Left lung (tissue), 10 donors: Measurements from ENCODE around the gene EIF2S2. TPM values are rescaled to one million over a fixed set of nuclear protein-coding genes. Genes with fewer than 3 reads are reported as not detected.
A peak's percentile ranks its signal among the peaks of the same experiment; 100 is the strongest.

Experiments
- ATAC-seq: fragments of 200-7000 bp; cut with Tn5 transposase; one replicate; pipeline ENCODE4 v1.9.1; 2020; ENCODE audit warnings: moderate library complexity
- DNase-seq, 4 donors: peaks; one replicate each; pipeline ENCODE4 v3.0.0-alpha.2; 2013 to 2020
- H3K27ac ChIP-seq, 2 donors: fragments of 200-600 bp; sonication (generic) in 1 of 2; one replicate each; pipeline versions ENCODE4 v1.5.0 to v1.8.0; 2020 to 2021
- H3K27me3 ChIP-seq, 2 donors: fragments of 200-600 bp; sonication (generic) in 1 of 2; one replicate each; pipeline versions ENCODE4 v1.5.0 to v1.8.0; 2020 to 2021
- H3K36me3 ChIP-seq, 2 donors: fragments of 200-600 bp; sonication (generic) in 1 of 2; one replicate each; pipeline versions ENCODE4 v1.5.0 to v1.8.0; 2020 to 2021
- H3K4me1 ChIP-seq, 2 donors: fragments of 200-600 bp; one replicate each; pipeline ENCODE4 v1.8.0; 2021
- H3K4me3 ChIP-seq, 2 donors: fragments of 200-600 bp; sonication (generic) in 1 of 2; one replicate each; pipeline versions ENCODE4 v1.5.0 to v1.8.0; 2020 to 2021; ENCODE audit warnings: mild to moderate bottlenecking in 1 of 2
- H3K9me3 ChIP-seq, 2 donors: fragments of 200-600 bp; sonication (generic) in 1 of 2; one replicate each; pipeline versions ENCODE4 v1.5.0 to v1.8.0; 2020 to 2021
- intact Hi-C, 2 donors: fragments of 100-400 bp; cut with DNase I; formaldehyde crosslinking; loops; one replicate each; pipeline versions ENCODE4 v1.11.2 to v1.14.2; 2022
- polyA plus RNA-seq, 6 donors: library from polyadenylated mRNA; unstranded; fragments of 120-200 nt; gene quantifications; one replicate each; pipeline ENCODE4 v1.2.1, GENCODE V29; 2013; ENCODE audit not compliant: insufficient read length in 6 of 6
- total RNA-seq, 2 donors: library from RNA; stranded (reverse); fragmentation: NEBNext Ultra II Directional; extraction: Animal tissue kit (Norgen Biotek cat#: 25700); gene quantifications; one replicate each; pipeline ENCODE4 v1.2.1, GENCODE V29; 2021
- TF ChIP-seq, protein P1 (sequence below), 2 donors: fragments of 200-600 bp; sonication (generic) in 1 of 2; IDR thresholded peaks; one replicate each; pipeline versions ENCODE4 v1.5.0 to v1.8.0; 2021; ENCODE audit warnings: antibody characterized with exemption in 2 of 2
- donor health status: DM: no; HTN: yes; CAD: no.
- donor health status: DM: no; HTN: no; CAD: no.

EIF2S2 gene
- total and polyA plus RNA-seq, 8 donors, result 41.7 to 61.6 (median 45.9) TPM

DNA sequence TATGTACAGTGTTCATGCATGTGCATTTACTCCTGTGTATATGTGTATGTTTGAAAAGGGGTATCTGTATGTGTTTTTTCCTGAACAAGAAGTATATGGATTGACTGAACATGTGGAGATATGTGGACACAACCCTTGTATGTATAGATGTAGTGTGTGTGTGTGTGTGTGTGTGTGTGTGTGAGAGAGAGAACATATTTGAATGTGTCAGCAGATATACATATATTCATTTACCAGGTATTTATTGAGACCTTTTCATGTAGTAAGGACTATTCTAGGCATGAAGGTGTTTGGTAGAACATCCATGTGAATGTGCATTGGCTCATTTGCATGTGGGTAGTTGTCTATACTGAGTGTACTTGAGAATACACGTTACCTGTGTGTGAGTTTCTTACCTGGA, 39.3 kb downstream of the EIF2S2 start:
- Histone ChIP-seq H3K4me1 (peaks cover 0 to 14% of the 10 kb centered on the region in 2 donors), H3K27ac (no peak overlapping the region), H3K27me3 (no peaks in the 10 kb centered on the region), H3K4me3 (no peak overlapping the region), H3K9me3 (no peaks in the 10 kb centered on the region), H3K36me3 (peaks cover 0 to 60% of the 10 kb centered on the region in 2 donors)
- ATAC-seq (no peak), DNase-seq (no peak)
- TF ChIP-seq, protein P1, sequence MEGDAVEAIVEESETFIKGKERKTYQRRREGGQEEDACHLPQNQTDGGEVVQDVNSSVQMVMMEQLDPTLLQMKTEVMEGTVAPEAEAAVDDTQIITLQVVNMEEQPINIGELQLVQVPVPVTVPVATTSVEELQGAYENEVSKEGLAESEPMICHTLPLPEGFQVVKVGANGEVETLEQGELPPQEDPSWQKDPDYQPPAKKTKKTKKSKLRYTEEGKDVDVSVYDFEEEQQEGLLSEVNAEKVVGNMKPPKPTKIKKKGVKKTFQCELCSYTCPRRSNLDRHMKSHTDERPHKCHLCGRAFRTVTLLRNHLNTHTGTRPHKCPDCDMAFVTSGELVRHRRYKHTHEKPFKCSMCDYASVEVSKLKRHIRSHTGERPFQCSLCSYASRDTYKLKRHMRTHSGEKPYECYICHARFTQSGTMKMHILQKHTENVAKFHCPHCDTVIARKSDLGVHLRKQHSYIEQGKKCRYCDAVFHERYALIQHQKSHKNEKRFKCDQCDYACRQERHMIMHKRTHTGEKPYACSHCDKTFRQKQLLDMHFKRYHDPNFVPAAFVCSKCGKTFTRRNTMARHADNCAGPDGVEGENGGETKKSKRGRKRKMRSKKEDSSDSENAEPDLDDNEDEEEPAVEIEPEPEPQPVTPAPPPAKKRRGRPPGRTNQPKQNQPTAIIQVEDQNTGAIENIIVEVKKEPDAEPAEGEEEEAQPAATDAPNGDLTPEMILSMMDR (IDR thresholded peaks at IDR 0.05), result no peak
- intact Hi-C loops, result no loop called here

DNA sequence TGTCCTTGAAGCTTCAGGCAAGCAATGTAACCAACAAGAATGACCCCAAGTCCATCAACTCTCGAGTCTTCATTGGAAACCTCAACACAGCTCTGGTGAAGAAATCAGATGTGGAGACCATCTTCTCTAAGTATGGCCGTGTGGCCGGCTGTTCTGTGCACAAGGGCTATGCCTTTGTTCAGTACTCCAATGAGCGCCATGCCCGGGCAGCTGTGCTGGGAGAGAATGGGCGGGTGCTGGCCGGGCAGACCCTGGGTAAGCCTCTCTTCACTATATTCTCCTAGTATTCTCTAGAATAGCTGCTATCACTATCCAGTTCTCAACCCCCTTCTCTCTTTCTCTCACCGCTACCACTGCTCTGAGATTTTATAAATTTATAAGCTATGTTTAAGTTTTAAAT, 40.0 kb downstream of the EIF2S2 start:
- intact Hi-C loops, result no loop called here

DNA sequence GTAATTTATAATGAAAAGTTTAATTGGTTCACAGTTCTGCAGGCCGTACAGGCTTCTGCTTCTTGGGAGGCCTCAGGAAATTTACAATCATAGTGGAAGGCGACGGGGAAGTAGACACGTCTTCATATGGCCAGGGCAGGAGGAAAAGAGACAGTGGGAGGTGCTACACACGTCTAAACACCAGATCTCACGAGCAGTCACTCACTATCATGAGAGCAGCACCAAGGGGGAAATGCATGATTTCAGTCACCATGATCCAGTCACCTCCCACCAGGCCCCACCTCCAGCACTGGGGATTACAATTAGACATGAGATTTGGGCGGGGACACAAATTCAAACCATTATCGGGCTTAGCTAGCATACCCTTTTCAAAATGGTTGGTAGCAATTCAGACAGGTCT, 41.2 kb downstream of the EIF2S2 start:
- Histone ChIP-seq H3K36me3 (peaks cover 0 to 41% of the 10 kb centered on the region in 2 donors), H3K4me1 (peaks cover 0 to 19% of the 10 kb centered on the region in 2 donors), H3K27ac (no peak overlapping the region), H3K4me3 (no peak overlapping the region), H3K9me3 (no peaks in the 10 kb centered on the region), H3K27me3 (no peaks in the 10 kb centered on the region)
- TF ChIP-seq, protein P1 (IDR thresholded peaks at IDR 0.05), result no peak
- intact Hi-C loops, result no loop called here
- ATAC-seq (no peak), DNase-seq (no peak)

More for the DNA sequence above, 40.0 kb downstream of the EIF2S2 start:
- peaks cover 0 to 53% of the 10 kb centered on the region in 2 donors for H3K36me3 ChIP-seq
- DNase-seq (no peak), ATAC-seq (no peak)
- no peak overlapping the region for H3K27ac ChIP-seq
- peaks cover 0 to 14% of the 10 kb centered on the region in 2 donors for H3K4me1 ChIP-seq
- no peak overlapping the region for H3K4me3 ChIP-seq
- TF ChIP-seq, protein P1 (IDR thresholded peaks at IDR 0.05), result no peak
- no peaks in the 10 kb centered on the region for H3K9me3 ChIP-seq
- H3K27me3 ChIP-seq, result no peaks in the 10 kb centered on the region

DNA sequence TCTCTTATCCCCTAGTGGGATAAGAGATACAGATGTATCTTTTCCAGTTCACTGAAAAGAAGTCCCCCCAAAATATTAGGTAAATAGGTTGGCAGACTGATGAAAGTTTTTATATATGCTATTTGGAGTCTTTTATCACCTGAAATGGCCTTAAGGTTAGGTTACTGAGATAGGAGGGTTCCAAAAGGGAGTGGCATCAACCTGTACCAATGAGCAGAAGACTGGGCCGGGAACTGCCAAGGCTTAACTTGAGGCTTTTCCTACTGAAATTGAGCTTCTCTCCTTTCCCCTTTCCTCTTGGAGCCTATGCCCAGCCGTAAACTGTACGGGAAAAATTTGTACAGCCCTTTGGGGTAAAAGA, 42.0 kb downstream of the EIF2S2 start:
- H3K27me3 ChIP-seq, result no peaks in the 10 kb centered on the region

DNA sequence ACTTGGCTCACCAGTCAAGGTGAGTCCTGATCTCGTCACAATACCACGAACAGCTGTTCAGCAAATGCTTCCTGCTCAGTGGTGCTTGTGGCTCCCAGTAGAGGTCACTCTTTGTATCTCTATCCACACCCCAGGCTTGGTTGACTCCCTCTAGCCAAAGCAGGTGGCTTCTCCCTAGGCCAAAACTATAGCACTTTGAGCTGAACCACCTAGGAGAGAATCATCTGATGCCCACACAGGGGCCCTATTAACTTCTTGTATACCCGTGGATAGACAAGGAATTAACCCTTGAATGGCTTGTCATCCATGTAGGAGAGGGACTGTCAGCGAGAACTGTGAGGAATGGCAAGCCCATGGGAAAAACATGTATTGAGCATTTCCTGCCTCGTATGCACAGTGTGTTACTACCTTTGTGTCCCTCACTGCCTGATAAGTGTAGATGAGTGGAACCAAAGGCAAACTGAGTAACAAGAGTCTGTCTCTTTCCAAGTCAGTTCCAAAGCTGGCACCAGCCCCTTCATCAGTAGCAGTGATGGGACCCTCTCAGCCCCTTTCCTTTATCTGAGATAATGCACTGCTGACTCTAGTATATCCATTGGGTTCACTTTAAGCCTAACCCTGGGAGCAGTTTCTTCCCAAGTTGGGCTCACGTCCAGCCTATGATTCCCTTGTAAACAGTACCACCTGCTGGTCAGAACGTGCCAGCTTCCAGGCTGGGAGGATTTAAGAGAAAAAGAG, 42.5 kb downstream of the EIF2S2 start:
- ATAC-seq, result peak; percentile 92
- DNase-seq, result peak in 3 of 4 donors; percentile 61 to 88 (median 84)
- intact Hi-C loops, result no loop called here
- Histone ChIP-seq H3K27ac (peak overlapping the region in 1 of 2 donors; percentile 25), H3K36me3 (peaks cover 0 to 28% of the 10 kb centered on the region in 2 donors), H3K27me3 (no peaks in the 10 kb centered on the region), H3K9me3 (no peaks in the 10 kb centered on the region), H3K4me1 (peaks cover 7 to 31% of the 10 kb centered on the region in 2 donors), H3K4me3 (no peak overlapping the region)
- TF ChIP-seq, protein P1 (IDR thresholded peaks at IDR 0.05), result peak; percentile 76 to 82

More for the DNA sequence above, 42.0 kb downstream of the EIF2S2 start:
- intact Hi-C loops, result no loop called here
- Histone ChIP-seq H3K36me3 (peaks cover 0 to 33% of the 10 kb centered on the region in 2 donors), H3K4me1 (peaks cover 3 to 27% of the 10 kb centered on the region in 2 donors), H3K4me3 (no peak overlapping the region), H3K9me3 (no peaks in the 10 kb centered on the region), H3K27ac (no peak overlapping the region)
- TF ChIP-seq, protein P1 (IDR thresholded peaks at IDR 0.05), result no peak
- ATAC-seq (no peak), DNase-seq (no peak)
